PC-3 (cell line): ENCODE measurements around the gene LPIN1. TPM values are rescaled to one million over a fixed set of nuclear protein-coding genes. Genes with fewer than 3 reads are reported as not detected.

Source experiments
- ATAC-seq: fragments of 200-7000 bp; cut with Tn5 transposase; 2 replicates; pipeline ENCODE4 v1.9.1; 2020; ENCODE audit warnings: mild to moderate bottlenecking, moderate library complexity
- BruUV-seq: library from RNA; stranded (reverse); fragments of 400-500 nt; replicated peaks from 2 replicates; lab custom pipeline; 2021; lab: Mats Ljungman, UMichigan
- CTCF ChIA-PET: fragments of 300-600 bp; sonication (Branson Sonifier 250); formaldehyde crosslinking; loops from one replicate; lab custom pipeline; 2022; ENCODE audit warnings: antibody characterized with exemption; lab: Charles Lee
- POLR2A ChIA-PET: fragments of 300-600 bp; sonication (Branson Sonifier 250); formaldehyde crosslinking; loops from one replicate; lab custom pipeline; 2022; ENCODE audit warnings: antibody characterized with exemption; ENCODE audit not compliant: unreplicated experiment; lab: Charles Lee
- DNase-seq: peaks from one replicate; pipeline ENCODE4 v3.0.0-alpha.2; 2015
- H2AFZ ChIP-seq: fragments of 300-600 bp; sonication (generic); 2 replicates; pipeline ENCODE4 v1.6.0; 2016; ENCODE audit warnings: antibody characterized with exemption, low read length
- H3F3A ChIP-seq: fragments of 300-600 bp; sonication (generic); one replicate; pipeline ENCODE4 v1.6.0; 2017; ENCODE audit warnings: antibody characterized with exemption, low read length, control low read depth, mild to moderate bottlenecking; ENCODE audit not compliant: unreplicated experiment
- H3K27ac ChIP-seq: fragments of 300-600 bp; sonication (generic); 2 replicates; pipeline ENCODE4 v1.5.1; 2016; ENCODE audit warnings: mild to moderate bottlenecking, low read length
- H3K27me3 ChIP-seq: fragments of 300-600 bp; sonication (generic); 2 replicates; pipeline ENCODE4 v1.6.1; 2016; ENCODE audit warnings: low read length, mixed read lengths
- H3K36me3 ChIP-seq: fragments of 300-600 bp; sonication (generic); 2 replicates; pipeline ENCODE4 v1.6.1; 2016; ENCODE audit warnings: low read depth, mixed run types, low read length, mixed read lengths
- H3K4me1 ChIP-seq: fragments of 300-600 bp; sonication (generic); 2 replicates; pipeline ENCODE4 v1.5.1; 2016; ENCODE audit warnings: low read length; ENCODE audit not compliant: insufficient read depth
- H3K4me2 ChIP-seq: fragments of 300-600 bp; sonication (generic); 2 replicates; pipeline ENCODE4 v1.6.0; 2016; ENCODE audit warnings: low read length
- H3K4me3 ChIP-seq: fragments of 300-600 bp; sonication (generic); 2 replicates; pipeline ENCODE4 v1.5.1; 2016; ENCODE audit warnings: mild to moderate bottlenecking, low read length, mixed read lengths
- H3K79me2 ChIP-seq: fragments of 300-600 bp; sonication (generic); 2 replicates; pipeline ENCODE4 v1.6.1; 2017; ENCODE audit warnings: low read length, mixed read lengths
- H3K9ac ChIP-seq: fragments of 300-600 bp; sonication (generic); 2 replicates; pipeline ENCODE4 v1.6.0; 2016; ENCODE audit warnings: mild to moderate bottlenecking, low read length
- H3K9me2 ChIP-seq: fragments of 300-600 bp; sonication (generic); replicated peaks from 2 replicates; pipeline ENCODE4 v1.6.1; 2016; ENCODE audit warnings: mixed run types, low read length, mixed read lengths
- H3K9me3 ChIP-seq: fragments of 300-600 bp; sonication (generic); 2 replicates; pipeline ENCODE4 v1.6.1; 2016; ENCODE audit warnings: low read length, mixed read lengths
- H4K20me1 ChIP-seq: fragments of 300-600 bp; sonication (generic); 2 replicates; pipeline ENCODE4 v1.6.1; 2016; ENCODE audit warnings: low read length, mixed read lengths
- CTCF ChIP-seq: fragments of 300-600 bp; sonication (generic); conservative IDR thresholded peaks from 2 replicates; pipeline ENCODE4 v1.5.1; 2017; ENCODE audit warnings: antibody characterized with exemption, low read depth, mild to moderate bottlenecking, low read length
- EZH2 ChIP-seq: fragments of 300-600 bp; sonication (generic); IDR thresholded peaks from one replicate; pipeline ENCODE4 v1.6.1; 2017; ENCODE audit warnings: antibody characterized with exemption, mild to moderate bottlenecking, low read length; ENCODE audit not compliant: unreplicated experiment
- EZH2phosphoT487 ChIP-seq: fragments of 300-600 bp; sonication (generic); IDR thresholded peaks from 2 replicates; pipeline ENCODE4 v1.6.1; 2018; ENCODE audit warnings: mild to moderate bottlenecking, antibody characterized with exemption, low read length, borderline replicate concordance
- intact Hi-C: fragments of 100-400 bp; cut with micrococcal nuclease; formaldehyde crosslinking; loops from 2 replicates; pipeline ENCODE4 v1.9.0; 2023
- total RNA-seq: library from RNA; depleted of rRNA; stranded (reverse); fragments of >200 nt; gene quantifications from 2 replicates; pipeline ENCODE4 v1.2.3, GENCODE V29; 2014

LPIN1 gene
- total RNA-seq, 1 experiment from 2014 or later, result 40.9 TPM

DNA sequence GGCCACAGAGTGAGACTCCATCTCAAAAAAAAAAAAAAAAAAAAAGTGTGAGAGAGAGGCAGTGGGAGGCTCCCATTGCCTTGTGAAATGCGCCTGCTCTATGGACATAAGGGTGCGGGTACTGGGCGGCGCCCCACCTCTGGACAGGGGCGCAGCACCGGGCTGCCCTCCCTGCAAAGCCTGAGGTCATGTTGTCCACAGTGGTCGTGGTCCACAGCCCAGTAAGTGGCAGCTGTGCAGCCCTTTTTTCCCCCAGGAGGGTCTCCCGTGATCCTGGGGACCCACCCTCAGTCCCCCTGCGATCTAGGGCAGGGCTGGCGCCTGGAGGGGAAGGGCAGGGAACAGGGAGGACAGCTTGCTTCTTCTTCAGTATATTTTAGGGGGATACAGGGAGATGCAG lies 37.8 kb downstream of the LPIN1 start:
- Histone ChIP-seq H3K79me2 (no peaks in the 10 kb centered on the region), H3K9me3 (no peaks in the 10 kb centered on the region), H3K27ac (no peak overlapping the region), H3K27me3 (no peaks in the 10 kb centered on the region), H3K4me3 (no peak overlapping the region), H3F3A (no peaks in the 10 kb centered on the region), H3K4me1 (no peaks in the 10 kb centered on the region), H3K36me3 (peaks cover 61% of the 10 kb centered on the region), H3K4me2 (no peak overlapping the region), H3K9me2 (no peaks in the 10 kb centered on the region), H4K20me1 (no peaks in the 10 kb centered on the region), H2AFZ (no peak overlapping the region), H3K9ac (no peak overlapping the region)
- no peak for TF ChIP-seq EZH2
- no peak for TF ChIP-seq CTCF
- TF ChIP-seq EZH2phosphoT487, result no peak
- intact Hi-C loops, result no loop called here
- DNase-seq (no peak), ATAC-seq (no peak)
- POLR2A ChIA-PET, result no interaction called here
- no TSS peak for BruUV-seq
- CTCF ChIA-PET, result interaction anchor here (0.6 to 1.4 kb wide), 2 partner anchors 96 to 651 kb away, joined by 3 read pairs; a partner anchor contains a TSS

DNA sequence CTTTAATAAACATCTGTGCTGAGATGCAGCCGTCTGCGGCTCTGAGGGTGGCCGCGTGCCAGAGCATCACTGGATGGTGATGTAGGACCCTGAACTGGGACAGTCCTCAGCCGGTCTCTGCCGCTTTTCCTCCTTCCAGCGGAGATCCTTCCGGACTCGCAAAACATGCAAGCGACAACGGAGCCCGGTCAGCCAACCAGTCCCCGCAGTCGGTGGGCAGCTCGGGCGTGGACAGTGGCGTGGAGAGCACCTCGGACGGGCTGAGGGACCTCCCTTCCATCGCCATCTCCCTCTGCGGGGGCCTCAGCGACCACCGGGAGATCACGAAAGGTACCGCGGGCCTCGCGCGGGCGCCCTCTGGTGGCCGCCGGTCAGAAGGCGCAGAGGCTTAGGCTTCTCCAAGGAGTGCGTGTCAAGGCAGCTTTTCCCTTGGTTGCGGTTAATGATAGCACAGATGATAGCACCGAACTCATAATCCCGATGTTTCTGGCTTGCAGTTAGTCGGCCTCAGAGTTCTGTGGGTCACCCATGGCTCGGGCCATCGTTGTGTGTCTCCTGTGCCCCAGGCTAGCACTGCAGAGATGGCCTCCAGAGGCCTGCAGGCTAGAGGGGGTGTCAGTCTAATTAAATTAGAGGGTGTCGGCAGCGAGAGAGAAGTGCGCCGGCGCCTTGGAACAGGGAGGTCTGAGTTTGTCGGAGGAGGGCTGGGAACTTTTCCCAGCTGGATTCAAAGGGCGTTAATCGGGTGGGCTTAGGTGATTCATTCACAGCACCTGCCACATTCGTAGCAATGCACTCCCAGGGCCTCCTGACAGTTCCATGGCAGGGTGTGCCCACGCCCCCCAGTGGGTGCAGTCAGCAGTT lies 38.5 kb downstream of the LPIN1 start:
- peak; percentile 92 for ATAC-seq
- TF ChIP-seq EZH2phosphoT487, result no peak
- peak; percentile 93 for TF ChIP-seq CTCF
- intact Hi-C loops, result no loop called here

DNA sequence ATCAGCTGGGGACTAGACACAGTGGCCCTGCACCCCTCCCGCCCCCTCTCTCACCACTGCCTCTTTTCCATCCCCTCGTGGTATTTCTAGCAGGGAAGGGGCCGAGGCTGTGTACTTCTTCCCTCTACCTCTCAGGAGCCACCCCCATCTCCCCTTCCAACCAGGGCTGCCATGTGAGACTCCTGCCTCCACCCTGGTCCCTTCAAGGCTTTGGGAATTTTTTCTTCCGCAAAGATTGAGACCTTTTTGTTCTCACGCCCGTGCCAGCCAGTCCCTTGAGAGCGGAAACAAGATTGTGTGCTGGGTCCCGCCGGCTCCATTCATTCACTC lies 39.1 kb downstream of the LPIN1 start:
- no peaks in the 10 kb centered on the region for H3K9me3 ChIP-seq
- intact Hi-C loops, result no loop called here
- H3K4me2 ChIP-seq, result no peak overlapping the region
- CTCF ChIA-PET, result interaction anchor here (0.6 kb wide), 1 partner anchor 98 kb away, joined by 3 read pairs; no protein-coding TSS in a partner anchor
- POLR2A ChIA-PET, result no interaction called here
- no peak for DNase-seq
- BruUV-seq, result no TSS peak
- no peaks in the 10 kb centered on the region for H3K27me3 ChIP-seq
- H4K20me1 ChIP-seq, result no peaks in the 10 kb centered on the region
- H3K9ac ChIP-seq, result no peak overlapping the region
- peaks cover 61% of the 10 kb centered on the region for H3K36me3 ChIP-seq
- no peak overlapping the region for H3K27ac ChIP-seq
- no peak overlapping the region for H3K4me3 ChIP-seq
- H3F3A ChIP-seq, result no peaks in the 10 kb centered on the region
- H3K9me2 ChIP-seq, result no peaks in the 10 kb centered on the region
- TF ChIP-seq EZH2, result no peak
- no peak for TF ChIP-seq EZH2phosphoT487
- TF ChIP-seq CTCF, result no peak
- no peak overlapping the region for H2AFZ ChIP-seq
- no peak for ATAC-seq
- no peaks in the 10 kb centered on the region for H3K4me1 ChIP-seq
- no peaks in the 10 kb centered on the region for H3K79me2 ChIP-seq

More for the DNA sequence above, 38.5 kb downstream of the LPIN1 start:
- Histone ChIP-seq H3F3A (no peaks in the 10 kb centered on the region), H3K9me2 (no peaks in the 10 kb centered on the region), H3K9ac (no peak overlapping the region), H2AFZ (no peak overlapping the region), H3K27ac (no peak overlapping the region), H3K4me3 (no peak overlapping the region), H4K20me1 (no peaks in the 10 kb centered on the region), H3K9me3 (no peaks in the 10 kb centered on the region), H3K27me3 (no peaks in the 10 kb centered on the region), H3K79me2 (no peaks in the 10 kb centered on the region), H3K36me3 (peaks cover 61% of the 10 kb centered on the region), H3K4me2 (no peak overlapping the region), H3K4me1 (no peaks in the 10 kb centered on the region)
- CTCF ChIA-PET, result interaction anchor here (0.6 kb wide), 2 partner anchors 97 to 652 kb away, joined by 3 read pairs; a partner anchor contains a TSS
- BruUV-seq, result no TSS peak
- peak; percentile 29 for DNase-seq
- POLR2A ChIA-PET, result no interaction called here
